GM18499 (cell line): Measurements from ENCODE around the gene ACTL7B.
"Not testable (repeated sequence)": the region's sequence is repeated elsewhere in the genome, so short reads cannot be mapped to it uniquely, and the experiment has no call there.

Source experiments
- ATAC-seq: cut with Tn5 transposase; IDR thresholded peaks from one replicate; pipeline ENCODE4 v1.9.1; 2021; ENCODE audit warnings: moderate number of reproducible peaks; ENCODE audit not compliant: insufficient read depth, unreplicated experiment

The ACTL7B gene

GRCh38 chr9:108848296-108848695 is 7.5 kb downstream of the ACTL7B start:
- not testable (repeated sequence) for ATAC-seq

- no peak for ATAC-seq
These were observed 9.8 kb downstream of the ACTL7B start for GRCh38 chr9:108845947-108846346.

GRCh38 chr9:108845507-108845906 is 10.3 kb downstream of the ACTL7B start:
- no peak for ATAC-seq

GRCh38 chr9:108844856-108845255 is 10.9 kb downstream of the ACTL7B start:
- no peak for ATAC-seq

- ATAC-seq = no peak
These were observed 11.4 kb downstream of the ACTL7B start for GRCh38 chr9:108844391-108844790.

DNA sequence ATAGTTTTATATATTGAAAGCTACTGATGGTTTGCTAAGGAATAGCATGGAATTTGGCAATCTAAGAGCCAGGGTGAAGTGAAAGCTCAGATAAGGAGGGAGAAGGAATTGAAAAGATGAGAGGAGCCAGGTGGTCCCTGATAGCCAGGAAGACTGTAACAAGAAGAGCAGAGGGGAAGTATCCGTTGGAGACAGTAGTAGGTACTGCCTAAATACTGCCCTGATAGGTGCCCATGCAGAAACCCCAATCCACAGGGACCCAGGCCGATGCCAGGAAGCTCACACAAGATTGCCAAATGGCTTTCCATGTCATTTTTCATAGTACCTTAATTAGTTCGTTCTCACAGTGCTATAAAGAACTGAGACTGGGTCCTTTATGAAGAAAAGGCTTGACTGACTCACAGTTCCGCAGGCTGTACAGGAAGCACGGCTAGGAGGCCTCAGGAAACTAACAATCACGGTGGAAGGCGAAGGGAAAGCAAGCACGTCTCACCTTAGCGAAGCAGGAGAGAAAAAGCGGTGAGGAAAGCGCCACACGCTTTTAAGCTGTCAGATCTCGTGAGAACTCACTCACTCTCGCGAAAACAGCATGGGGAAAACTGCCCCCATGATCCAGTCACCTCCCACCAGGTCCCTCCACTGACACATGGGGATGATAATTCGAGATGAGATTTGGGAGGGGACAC is 13.0 kb downstream of the ACTL7B start:
- ATAC-seq = no peak

GRCh38 chr9:108839561-108839960 is 16.2 kb downstream of the ACTL7B start:
- ATAC-seq = not testable (repeated sequence)

GRCh38 chr9:108838017-108838416 is 17.8 kb downstream of the ACTL7B start:
- no peak for ATAC-seq

GRCh38 chr9:108837530-108837929 is 18.3 kb downstream of the ACTL7B start:
- ATAC-seq = no peak

DNA sequence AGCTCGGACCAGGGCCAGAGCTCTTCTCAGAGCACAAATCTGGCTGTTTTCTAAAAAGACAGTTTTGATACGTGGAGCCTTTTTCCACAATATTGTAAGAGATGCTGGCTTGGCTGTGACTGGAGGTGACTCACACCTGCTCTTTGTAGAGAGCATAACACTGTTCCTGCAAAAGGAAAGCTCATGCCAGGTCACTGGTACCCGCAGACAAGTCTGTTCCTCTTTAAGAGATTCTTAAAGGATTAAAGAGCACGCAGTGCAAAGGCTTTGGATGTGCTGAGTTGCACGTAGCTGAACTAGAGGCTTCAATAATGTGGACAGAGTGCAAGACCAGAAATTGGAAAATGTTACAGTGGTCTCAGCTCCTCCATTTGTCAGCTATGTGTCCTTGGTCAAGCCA is 19.0 kb downstream of the ACTL7B start:
- ATAC-seq = no peak

DNA sequence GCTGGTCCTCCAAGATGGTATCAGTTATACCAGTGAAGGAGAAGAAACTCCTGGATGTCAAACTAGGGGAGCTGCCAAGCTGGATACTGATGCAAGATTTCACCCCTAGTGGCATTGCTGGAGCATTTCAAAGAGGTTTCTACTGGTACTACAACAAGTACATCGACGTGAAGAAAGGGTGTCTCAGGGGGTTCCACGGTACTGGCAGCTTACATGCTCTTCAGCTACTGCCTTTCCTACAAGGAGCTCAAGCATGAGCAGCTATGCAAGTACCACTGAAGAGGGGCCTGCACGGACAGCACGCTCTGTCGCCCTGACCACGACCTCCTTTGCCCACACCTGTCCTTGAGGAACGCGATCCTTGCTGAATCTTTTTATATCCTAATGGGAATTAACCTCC is 19.5 kb downstream of the ACTL7B start:
- no peak for ATAC-seq

GRCh38 chr9:108835831-108836230 is 20.0 kb downstream of the ACTL7B start:
- ATAC-seq = no peak

DNA sequence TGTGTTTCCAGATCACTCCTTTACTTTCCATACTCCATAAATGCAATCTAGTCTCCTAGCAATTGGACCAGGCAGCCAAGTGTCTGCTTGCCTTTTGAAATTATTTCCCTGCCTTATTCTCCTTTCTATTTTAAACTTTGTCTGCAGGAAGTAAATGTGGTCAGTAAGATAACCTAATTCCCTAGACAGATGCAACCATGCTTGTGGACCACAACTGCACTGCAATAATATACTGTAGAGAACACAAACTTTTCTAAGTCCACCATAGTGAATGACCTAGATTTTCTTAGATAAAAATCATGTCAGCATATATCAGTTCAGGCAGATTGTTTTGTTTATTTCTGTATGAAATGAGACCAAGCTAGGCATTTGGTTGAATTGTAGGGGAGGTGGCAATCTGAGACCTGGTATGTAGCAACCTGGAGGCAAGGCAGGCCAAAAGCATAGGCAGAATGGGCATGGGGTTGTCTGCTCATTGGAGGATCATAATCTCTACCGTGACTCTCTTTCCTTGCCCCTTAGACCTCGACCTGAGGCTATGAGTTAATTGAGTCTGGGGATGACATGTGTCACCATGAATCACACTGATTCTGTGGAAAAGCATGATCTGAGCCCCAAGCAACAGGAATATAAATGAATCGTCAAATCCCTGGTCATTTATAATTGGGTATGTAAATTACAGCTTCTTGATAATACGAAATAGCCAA is 20.7 kb downstream of the ACTL7B start:
- ATAC-seq = no peak

DNA sequence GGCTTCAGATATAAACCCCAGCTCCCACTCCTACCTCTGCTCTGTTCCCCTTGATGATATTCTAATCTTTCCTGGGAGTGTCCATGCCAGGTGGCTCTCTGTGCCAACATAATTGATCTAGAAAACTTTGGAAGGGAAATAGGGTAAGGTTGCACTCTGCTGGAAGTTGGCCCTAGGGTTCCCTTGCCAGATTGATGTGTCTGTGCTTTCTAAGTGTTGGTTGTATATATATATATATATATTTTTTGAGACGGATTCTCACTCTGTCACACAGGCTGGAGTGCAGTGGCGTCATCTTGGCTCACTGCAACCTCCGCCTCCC is 23.6 kb downstream of the ACTL7B start:
- no peak for ATAC-seq

DNA sequence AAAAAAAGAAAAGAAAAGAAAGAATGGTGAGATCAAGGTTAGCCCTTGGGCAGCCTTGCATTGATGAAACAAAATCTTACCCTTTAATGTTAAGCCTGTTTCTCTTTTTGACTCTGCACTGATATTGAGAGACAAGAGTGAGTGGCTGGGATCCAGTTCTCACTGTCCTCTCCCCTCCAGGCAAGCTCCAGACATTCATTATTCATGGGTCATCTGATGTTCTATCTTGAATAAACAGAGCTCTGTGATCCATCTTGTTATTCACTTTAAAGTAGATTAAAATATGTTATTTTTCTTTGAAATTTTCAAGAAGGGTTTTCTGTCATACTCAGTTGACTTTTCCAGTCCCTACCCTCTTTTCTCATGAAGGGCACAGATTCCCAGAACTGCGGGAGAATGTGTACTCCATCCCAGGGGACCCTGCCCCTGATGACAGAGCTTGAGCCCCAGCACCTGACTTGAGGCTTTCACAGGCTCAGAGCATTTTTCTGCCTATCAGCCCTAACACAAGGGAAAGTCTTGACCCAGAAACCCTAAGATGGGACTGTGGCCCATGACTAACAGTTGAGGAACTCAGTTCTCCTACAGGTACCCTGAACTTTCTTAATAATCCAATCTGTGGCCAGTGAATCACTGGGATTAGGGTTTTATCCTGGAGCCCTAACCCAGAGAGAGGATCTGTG is 24.1 kb downstream of the ACTL7B start:
- ATAC-seq = no peak

DNA sequence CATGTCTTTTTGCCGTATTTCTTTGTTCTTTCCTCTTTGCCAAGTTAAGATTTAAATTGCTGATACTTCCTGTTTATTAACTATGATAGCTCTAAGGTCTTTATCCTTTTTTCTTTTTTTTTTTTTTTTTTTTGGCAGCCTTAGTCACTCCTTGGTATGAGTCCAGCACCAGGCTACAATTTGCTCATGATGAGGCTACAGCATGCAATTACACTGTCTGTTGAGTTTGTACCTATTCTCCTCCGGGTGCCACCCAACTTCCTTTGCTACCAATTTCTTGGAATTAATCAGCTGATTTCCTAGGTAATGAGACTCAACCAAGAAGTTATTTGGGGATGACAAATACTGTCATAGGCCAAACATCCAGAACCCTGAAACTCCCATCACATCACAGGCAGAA is 25.5 kb downstream of the ACTL7B start:
- ATAC-seq = no peak

DNA sequence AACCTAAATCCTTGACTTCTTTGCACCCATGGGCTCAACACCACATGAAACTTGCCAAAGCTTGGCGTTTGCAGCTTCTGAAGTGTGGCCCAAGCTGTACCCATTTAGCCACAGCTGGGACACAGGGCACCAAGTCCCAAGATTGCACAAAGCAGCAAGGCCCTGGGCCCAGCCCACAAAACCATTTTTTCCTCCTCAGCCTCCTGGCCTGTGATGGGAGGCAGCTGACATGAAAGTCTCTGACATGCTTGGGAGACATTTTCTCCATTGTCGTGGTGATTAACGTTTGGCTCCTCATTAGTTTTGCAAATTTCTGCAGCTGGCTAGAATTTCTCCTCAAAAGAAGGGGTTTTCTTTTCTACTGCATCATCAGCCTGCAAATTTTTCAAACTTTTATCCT is 32.0 kb downstream of the ACTL7B start:
- ATAC-seq = no peak

GRCh38 chr9:108816037-108816436 is 39.7 kb downstream of the ACTL7B start:
- ATAC-seq = no peak

DNA sequence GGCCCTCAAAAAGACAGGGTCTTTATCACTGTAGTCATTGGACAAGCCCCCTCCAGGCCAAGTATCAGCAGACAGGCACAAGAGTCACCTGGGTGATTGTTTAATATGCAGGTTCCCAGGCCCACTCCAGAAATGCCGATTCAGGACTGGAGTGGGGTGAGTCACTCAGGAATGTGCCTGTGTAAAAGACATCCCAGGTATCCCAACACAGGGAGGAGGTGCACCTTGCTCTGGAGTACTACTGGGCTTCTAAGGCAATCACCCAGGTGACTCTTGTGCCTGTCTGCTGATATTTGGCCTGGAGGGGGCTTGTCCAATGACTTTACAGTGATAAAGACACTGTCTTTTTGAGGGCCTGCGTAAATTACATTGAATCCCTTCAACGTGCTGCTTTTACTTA is 40.6 kb downstream of the ACTL7B start:
- no peak for ATAC-seq

DNA sequence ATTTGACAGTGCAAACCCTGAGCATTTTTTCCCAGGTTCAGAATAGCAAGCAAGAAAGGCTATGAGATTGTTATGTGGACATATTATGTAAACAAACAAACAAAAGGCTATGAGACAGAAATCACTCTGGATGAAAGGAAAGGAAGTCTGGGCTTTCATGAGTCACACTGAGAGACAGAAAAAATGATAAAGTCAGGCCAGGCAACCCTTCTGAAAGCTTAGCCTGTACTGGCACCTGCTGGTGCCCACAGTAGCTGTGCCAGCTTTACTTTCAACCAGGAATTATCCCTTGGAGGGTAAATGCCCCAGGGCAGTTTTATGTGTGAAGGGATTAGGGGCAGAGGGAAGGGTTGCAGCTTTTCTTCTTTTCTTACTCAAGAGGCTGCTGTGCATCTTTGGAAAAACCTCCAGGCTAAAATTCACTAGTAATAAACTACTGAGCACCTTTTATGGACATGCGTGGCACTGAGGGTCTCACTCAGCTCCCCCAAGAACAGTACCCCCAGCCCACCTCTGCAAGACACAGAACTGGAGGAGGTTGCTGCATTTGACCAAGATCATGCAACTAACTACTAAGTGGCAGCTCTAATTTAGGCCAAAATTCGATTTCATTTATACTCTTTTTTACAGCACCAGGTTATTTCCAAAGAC is 41.7 kb downstream of the ACTL7B start:
- no peak for ATAC-seq

- ATAC-seq = no peak
These were observed 43.3 kb downstream of the ACTL7B start for GRCh38 chr9:108812396-108813025.
